NCI-H1694 (cell line): ENCODE data around the gene CACNG8.
"Not testable (repeated sequence)": the region's sequence is repeated elsewhere in the genome, so short reads cannot be mapped to it uniquely, and the experiment has no call there.

ENCODE experiments used
- DNase-seq: peaks from one replicate; lab custom pipeline; 2025; lab: John Stamatoyannopoulos, UW

The CACNG8 gene

DNA sequence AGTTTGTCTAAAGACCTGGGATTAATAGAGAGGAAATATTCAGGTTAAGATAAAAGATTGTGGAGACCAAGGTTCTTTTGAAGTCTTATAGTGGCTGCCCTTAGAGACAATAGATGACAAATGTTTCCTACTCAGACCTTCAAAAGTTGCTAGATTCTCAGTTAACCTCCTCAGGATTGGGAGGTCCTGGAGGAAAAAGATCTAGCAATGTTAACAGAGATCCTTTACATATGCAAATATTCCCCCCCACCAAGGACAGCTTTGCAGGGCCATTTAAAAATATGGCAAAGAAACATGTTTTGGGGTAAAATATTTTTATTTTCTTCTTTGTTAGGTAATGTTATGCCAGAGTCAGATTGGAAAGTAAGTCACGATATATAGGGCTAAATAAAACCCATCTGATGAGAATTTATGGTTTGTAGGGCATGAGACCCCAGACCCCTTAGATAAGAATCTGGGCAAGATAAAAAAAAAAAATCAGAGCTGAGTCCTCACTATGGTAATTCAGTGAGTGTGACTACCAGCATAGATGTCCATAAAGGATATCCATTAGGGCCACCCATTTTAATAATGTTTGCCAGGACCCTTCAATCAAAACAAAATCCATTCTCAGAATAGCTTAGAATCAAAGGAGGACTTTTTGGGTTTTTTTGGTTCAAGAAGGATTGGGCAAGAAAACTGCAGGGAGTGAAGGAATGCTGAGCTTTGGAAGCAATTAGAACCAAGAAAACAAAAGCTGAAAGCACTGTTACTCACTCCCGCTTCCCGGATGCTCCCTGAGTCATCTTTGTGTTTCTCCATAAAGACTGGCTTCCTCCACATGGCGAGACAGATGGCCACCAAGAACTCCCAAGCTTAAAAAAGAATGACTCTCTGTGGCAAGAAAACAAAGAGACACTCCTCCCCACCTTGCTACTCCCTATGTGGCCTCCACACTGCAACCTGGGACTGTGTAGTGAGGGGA lies 72.8 kb downstream of the CACNG8 start:
- no peak for DNase-seq

DNA sequence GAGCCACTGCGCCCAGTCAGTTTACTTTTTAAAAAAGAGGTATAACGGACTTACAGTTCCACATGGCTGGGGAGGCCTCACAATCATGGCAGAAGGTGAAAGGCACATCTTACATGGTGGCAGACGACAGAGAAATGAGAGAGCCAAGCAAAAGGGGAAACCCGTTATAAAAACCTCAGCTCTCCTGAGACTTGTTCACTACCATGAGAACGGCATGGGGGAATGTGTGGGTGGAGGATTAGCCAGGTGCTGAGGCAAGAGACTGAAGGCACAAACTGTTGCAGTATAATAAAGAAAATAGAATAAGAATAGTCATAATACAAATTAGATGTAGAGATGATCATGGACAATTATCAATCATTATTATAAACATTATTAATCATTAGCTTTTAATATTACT lies 73.8 kb downstream of the CACNG8 start:
- not testable (repeated sequence) for DNase-seq
